ENCODE results near the gene RPLP2. TPM values are rescaled to one million over a fixed set of nuclear protein-coding genes. Genes with fewer than 3 reads are reported as not detected.

The RPLP2 gene
- total and polyA plus RNA-seq, 2 of the 4 experiments (the other 2 are of a cell fraction): 59.9 to 1,897 TPM

- Histone ChIP-seq H3K4me2 (ENCODE audit: low read depth, low read length) (no peak overlapping the region), H3K4me3 (ENCODE audit: insufficient read depth, low read depth, low read length) (no peak overlapping the region), H2BK20ac (ENCODE audit: low read depth, low read length) (no peak overlapping the region), H3K56ac (ENCODE audit: extremely low read depth, insufficient read depth, low read length) (no peak overlapping the region), H4K91ac (ENCODE audit: insufficient read depth, low read depth, low read length) (no peak overlapping the region), H3K4me1 (ENCODE audit: control insufficient read depth, insufficient read depth, low read length) (peaks cover 25% of the 10 kb centered on the region), H2AFZ (replicated peaks; ENCODE audit: low read length, poor library complexity) (no peak overlapping the region), H2BK15ac (ENCODE audit: low read depth, low read length) (no peak overlapping the region), H3K9ac (ENCODE audit: low read depth, low read length) (no peak overlapping the region), H4K20me1 (ENCODE audit: insufficient read depth, low read length) (peaks cover 17% of the 10 kb centered on the region), H3K9me1 (ENCODE audit: insufficient read depth, low read length) (peaks cover 3% of the 10 kb centered on the region; the same call in 1 of the 2 replicates), H4K5ac (ENCODE audit: low read depth, low read length) (no peak overlapping the region), H4K8ac (ENCODE audit: low read depth in 2 of 2, low read length in 2 of 2) (no peak overlapping the region), H2BK120ac (ENCODE audit: low read depth, low read length) (no peak overlapping the region), H2AK9ac (replicated peaks; ENCODE audit: low read depth, low read length, poor library complexity) (no peak overlapping the region), H3K23ac (ENCODE audit: low read depth, low read length) (no peak overlapping the region), H3K14ac (replicated peaks; ENCODE audit: low read depth, low read length) (no peak overlapping the region), H3K4ac (ENCODE audit: low read depth, low read length) (no peak overlapping the region), H3K27ac (ENCODE audit: insufficient read depth, low read length) (no peak overlapping the region), H3K9me3 (ENCODE audit: control insufficient read depth, insufficient read depth, low read length) (no peaks in the 10 kb centered on the region), H2BK5ac (ENCODE audit: low read depth, low read length, poor library complexity, severe bottlenecking) (no peak overlapping the region), H3K27me3 (ENCODE audit: control insufficient read depth, insufficient read depth, low read length) (no peaks in the 10 kb centered on the region), H3K36me3 (ENCODE audit: control insufficient read depth, insufficient read depth, low read length) (peaks cover 26% of the 10 kb centered on the region), H3K18ac (ENCODE audit: low read depth, low read length) (no peak overlapping the region), H2AK5ac (ENCODE audit: low read depth, low read length) (no peak overlapping the region), H3K79me1 (ENCODE audit: low read depth in 1 of 2, low read length in 2 of 2) (peaks cover 2 to 34% of the 10 kb centered on the region in 2 experiments; a peak in 3 of 4 replicates)
- BruUV-seq (replicated peaks): no TSS peak
- POLR2A ChIA-PET (ENCODE audit: unreplicated experiment): no interaction called here
- CTCF ChIA-PET: no interaction called here
- ATAC-seq (ENCODE audit: low read depth) (no peak), DNase-seq (no peak)
- in situ Hi-C loops (cut with MboI; ENCODE audit: low sequenced_read_pairs) (no loop called here), intact Hi-C loops (cut with micrococcal nuclease) (no loop called here), dilution Hi-C loops (cut with HindIII; ENCODE audit: low sequenced_read_pairs, unreplicated experiment) (no loop called here)
- TF ChIP-seq MAZ (IDR thresholded peaks at IDR 0.05; ENCODE audit: borderline replicate concordance, low read depth, low read length) (no peak), MXI1 (IDR thresholded peaks at IDR 0.05; ENCODE audit: borderline replicate concordance, low read depth, low read length) (no peak), BHLHE40 (IDR thresholded peaks at IDR 0.05; ENCODE audit: low read depth, low read length) (no peak), CTCF (conservative IDR thresholded peaks at IDR 0.05; ENCODE audit: low read depth, low read length) (no peak), RCOR1 (IDR thresholded peaks at IDR 0.05; ENCODE audit: insufficient replicate concordance, low read length) (no peak), ELK1 (IDR thresholded peaks at IDR 0.05; ENCODE audit: borderline replicate concordance, low read depth, low read length) (no peak)
- 98% methylated on average over 9 of the region's 20 CpGs; no CpG with 5 or more reads in 1 of the 2 experiments for WGBS, 2 experiments (ENCODE audit: extremely low coverage in 2 of 2, insufficient read length in 1 of 2)
Measured at GRCh38 chr11:801097-801780, 8.5 kb upstream of the RPLP2 start.
